DND-41 (cell line): ENCODE measurements around the gene POU2F1.

Source experiments
- ATAC-seq: fragments of 200-7000 bp; cut with Tn5 transposase; 3 replicates; pipeline ENCODE4 v1.9.1; 2021; ENCODE audit warnings: low read depth; ENCODE audit not compliant: insufficient read depth
- DNase-seq: peaks from one replicate; pipeline ENCODE4 v3.0.0-alpha.2; 2020
- H2AFZ ChIP-seq: 2 replicates; pipeline ENCODE4 v1.6.0; 2012; ENCODE audit warnings: low read depth, low read length
- H3K27ac ChIP-seq: 2 replicates; pipeline ENCODE4 v1.5.1; 2012; ENCODE audit warnings: low read length, inconsistent platforms
- H3K27me3 ChIP-seq: fragments of 200-600 bp; sonication (generic); 2 replicates; pipeline ENCODE4 v1.6.0; 2012; ENCODE audit warnings: low read length, mild to moderate bottlenecking, inconsistent platforms; ENCODE audit not compliant: insufficient read depth, poor library complexity
- H3K36me3 ChIP-seq: 2 replicates; pipeline ENCODE4 v1.5.1; 2012; ENCODE audit warnings: low read length, inconsistent platforms; ENCODE audit not compliant: insufficient read depth
- H3K4me1 ChIP-seq: 2 replicates; pipeline ENCODE4 v1.5.1; 2012; ENCODE audit warnings: mild to moderate bottlenecking, low read length; ENCODE audit not compliant: insufficient read depth
- H3K4me2 ChIP-seq: 2 replicates; pipeline ENCODE4 v1.6.0; 2012; ENCODE audit warnings: mild to moderate bottlenecking, moderate library complexity, low read length, inconsistent platforms; ENCODE audit not compliant: insufficient read depth
- H3K4me3 ChIP-seq, 2 experiments: fragments of 200-600 bp in 1 of 2; shearing (Covaris generic) in 1 of 2; 2 replicates each; pipeline ENCODE4 v1.5.1; 2012 to 2016; ENCODE audit warnings: inconsistent platforms in 2 of 2, low read length in 2 of 2, mild to moderate bottlenecking in 2 of 2, low read depth in 1 of 2, moderate library complexity in 1 of 2
- H3K79me2 ChIP-seq: 2 replicates; pipeline ENCODE4 v1.6.0; 2012; ENCODE audit warnings: low read length, inconsistent platforms; ENCODE audit not compliant: insufficient read depth
- H3K9ac ChIP-seq: 2 replicates; pipeline ENCODE4 v1.6.0; 2012; ENCODE audit warnings: low read depth, mild to moderate bottlenecking, inconsistent platforms, low read length, moderate library complexity
- H3K9me3 ChIP-seq: 2 replicates; pipeline ENCODE4 v1.5.1; 2012; ENCODE audit warnings: low read length, moderate library complexity, mild to moderate bottlenecking, inconsistent platforms; ENCODE audit not compliant: insufficient read depth, severe bottlenecking
- H4K20me1 ChIP-seq: 2 replicates; pipeline ENCODE4 v1.6.0; 2012; ENCODE audit warnings: low read length; ENCODE audit not compliant: insufficient read depth
- CTCF ChIP-seq: IDR thresholded peaks from 2 replicates; pipeline ENCODE4 v1.5.1; 2012; ENCODE audit warnings: borderline replicate concordance, low read length, moderate library complexity, mild to moderate bottlenecking; ENCODE audit not compliant: poor library complexity, severe bottlenecking; ENCODE audit errors: extremely low read depth
- EZH2 ChIP-seq: IDR thresholded peaks from 3 replicates; pipeline ENCODE4 v1.6.1; 2012; ENCODE audit warnings: borderline replicate concordance, low read depth, mild to moderate bottlenecking, moderate library complexity, low read length, inconsistent platforms; ENCODE audit not compliant: severe bottlenecking

The POU2F1 gene

GRCh38 chr1:167220537-167221125 is at the start of gene POU2F1:
Gene POU2F1 (plus strand): TSS chr1:167220886. CDS start chr1:167220898, 12 bp downstream.
- ATAC-seq, result peak; percentile 68
- H3K9ac ChIP-seq, result peak within 1 kb of the TSS; percentile 98

GRCh38 chr1:167171286-167171929 is 49.3 kb upstream of the POU2F1 start:
- no peaks in the 10 kb centered on the region for H3K79me2 ChIP-seq
- no peak overlapping the region for H3K4me3 ChIP-seq
- no peaks in the 10 kb centered on the region for H3K36me3 ChIP-seq
- H3K27me3 ChIP-seq, result no peaks in the 10 kb centered on the region
- no peaks in the 10 kb centered on the region for H4K20me1 ChIP-seq
- no peak for TF ChIP-seq EZH2
- no peak overlapping the region for H3K9ac ChIP-seq
- H3K9me3 ChIP-seq, result no peaks in the 10 kb centered on the region
- no peak overlapping the region for H3K27ac ChIP-seq
- no peak overlapping the region for H2AFZ ChIP-seq
- DNase-seq, result no peak
- no peak overlapping the region for H3K4me2 ChIP-seq
- ATAC-seq, result no peak
- no peaks in the 10 kb centered on the region for H3K4me1 ChIP-seq

More at GRCh38 chr1:167220537-167221125, at the start of gene POU2F1:
- TF ChIP-seq CTCF (peak; percentile 84), EZH2 (no peak)
- Histone ChIP-seq H3K4me3 (peak within 1 kb of the TSS; percentile 76 to 80), H3K27ac (peak within 1 kb of the TSS; percentile 99), H3K9me3 (no peaks in the 10 kb centered on the region), H4K20me1 (peaks cover 6% of the 10 kb centered on the region; the same call in 1 of the 2 replicates), H3K4me1 (peaks cover 31% of the 10 kb centered on the region), H3K4me2 (peak within 1 kb of the TSS; percentile 77), H2AFZ (peak within 1 kb of the TSS; percentile 98), H3K27me3 (no peaks in the 10 kb centered on the region), H3K36me3 (no peaks in the 10 kb centered on the region), H3K79me2 (peaks cover 51% of the 10 kb centered on the region)
- peak; percentile 99 for DNase-seq

GRCh38 chr1:167173516-167174184 is 47.0 kb upstream of the POU2F1 start:
- DNase-seq (no peak), ATAC-seq (no peak)
- H3K27me3 ChIP-seq, result no peaks in the 10 kb centered on the region
- no peaks in the 10 kb centered on the region for H3K4me1 ChIP-seq
- no peak overlapping the region for H3K9ac ChIP-seq
- no peaks in the 10 kb centered on the region for H3K36me3 ChIP-seq
- H3K27ac ChIP-seq, result no peak overlapping the region
- H3K4me2 ChIP-seq, result no peak overlapping the region
- H3K9me3 ChIP-seq, result no peaks in the 10 kb centered on the region
- TF ChIP-seq EZH2, result no peak
- no peak for TF ChIP-seq CTCF
- H2AFZ ChIP-seq, result no peak overlapping the region
- H3K4me3 ChIP-seq, result no peak overlapping the region
- no peaks in the 10 kb centered on the region for H4K20me1 ChIP-seq
- no peaks in the 10 kb centered on the region for H3K79me2 ChIP-seq

- no peaks in the 10 kb centered on the region for H3K79me2 ChIP-seq
- H3K9me3 ChIP-seq, result no peaks in the 10 kb centered on the region
- no peak overlapping the region for H3K4me3 ChIP-seq
- H3K27ac ChIP-seq, result no peak overlapping the region
- ATAC-seq (no peak), DNase-seq (no peak)
- H3K4me2 ChIP-seq, result no peak overlapping the region
- no peak for TF ChIP-seq EZH2
- TF ChIP-seq CTCF, result no peak
- no peaks in the 10 kb centered on the region for H3K27me3 ChIP-seq
- H2AFZ ChIP-seq, result no peak overlapping the region
- H3K36me3 ChIP-seq, result no peaks in the 10 kb centered on the region
- no peak overlapping the region for H3K9ac ChIP-seq
- no peaks in the 10 kb centered on the region for H4K20me1 ChIP-seq
- H3K4me1 ChIP-seq, result no peaks in the 10 kb centered on the region
Measured at GRCh38 chr1:167175901-167176300, 44.8 kb upstream of the POU2F1 start.
